Choroid plexus epithelial cell (primary cell): ENCODE results near the gene PDIA3.

Experiments used
- DNase-seq: peaks from one replicate; pipeline ENCODE4 v3.0.0-alpha.2; 2010; ENCODE audit warnings: low read depth
- H3K4me3 ChIP-seq: 2 replicates; pipeline ENCODE4 v1.5.1; 2011; ENCODE audit warnings: low read depth, mild to moderate bottlenecking, control low read depth, low read length, moderate library complexity
- CTCF ChIP-seq: conservative IDR thresholded peaks from 2 replicates; pipeline ENCODE4 v1.5.1; 2011; ENCODE audit warnings: low read depth, mild to moderate bottlenecking, control low read depth, inconsistent platforms, low read length, moderate library complexity

Gene PDIA3

GRCh38 chr15:43771816-43772215, 25.6 kb downstream of the PDIA3 start:
- DNase-seq = no peak
- no peak for TF ChIP-seq CTCF
- no peak overlapping the region for H3K4me3 ChIP-seq

GRCh38 chr15:43772624-43773023, 26.4 kb downstream of the PDIA3 start:
- no peak overlapping the region for H3K4me3 ChIP-seq
- DNase-seq = no peak
- no peak for TF ChIP-seq CTCF

- no peak for TF ChIP-seq CTCF
- no peak for DNase-seq
- H3K4me3 ChIP-seq = no peak overlapping the region
These were observed 27.8 kb downstream of the PDIA3 start for GRCh38 chr15:43774062-43774461.

- no peak overlapping the region for H3K4me3 ChIP-seq
- TF ChIP-seq CTCF = peak; percentile 48
- DNase-seq = no peak
These were observed 29.2 kb downstream of the PDIA3 start for GRCh38 chr15:43775411-43775965.

GRCh38 chr15:43776101-43776717, 30.0 kb downstream of the PDIA3 start:
- peak overlapping the region; percentile 66 for H3K4me3 ChIP-seq
- DNase-seq = no peak
- TF ChIP-seq CTCF = no peak

- TF ChIP-seq CTCF = no peak
- DNase-seq = peak; percentile 52
- H3K4me3 ChIP-seq = peak within 1 kb of the TSS; percentile 66
These were observed 30.6 kb downstream of the PDIA3 start, which contains the start of gene ELL3 for GRCh38 chr15:43776718-43777266. Gene ELL3 (minus strand): TSS chr15:43776966. CDS start chr15:43776901, 65 bp downstream.

- H3K4me3 ChIP-seq = peak overlapping the region; percentile 66
- TF ChIP-seq CTCF = peak; percentile 84
- peak; percentile 70 for DNase-seq
These were observed 31.2 kb downstream of the PDIA3 start for GRCh38 chr15:43777267-43777914.
